SK-N-MC (cell line): ENCODE measurements around the gene NPAT.

ENCODE experiments used
- EZH2 ChIP-seq: fragments of 200-600 bp; sonication (generic); IDR thresholded peaks from one replicate; pipeline ENCODE4 v1.6.1; 2017; ENCODE audit warnings: antibody characterized with exemption
- FOXP2 ChIP-seq: optimal IDR thresholded peaks from 2 replicates; pipeline ENCODE3; 2011; ENCODE audit warnings: mild to moderate bottlenecking, moderate library complexity; ENCODE audit not compliant: insufficient read depth; ENCODE audit errors: extremely low read length, control extremely low read depth
- POLR2AphosphoS5 ChIP-seq: IDR thresholded peaks from 2 replicates; pipeline ENCODE4 v1.6.1; 2012; ENCODE audit warnings: mild to moderate bottlenecking, low read depth, low read length, borderline replicate concordance

DNA sequence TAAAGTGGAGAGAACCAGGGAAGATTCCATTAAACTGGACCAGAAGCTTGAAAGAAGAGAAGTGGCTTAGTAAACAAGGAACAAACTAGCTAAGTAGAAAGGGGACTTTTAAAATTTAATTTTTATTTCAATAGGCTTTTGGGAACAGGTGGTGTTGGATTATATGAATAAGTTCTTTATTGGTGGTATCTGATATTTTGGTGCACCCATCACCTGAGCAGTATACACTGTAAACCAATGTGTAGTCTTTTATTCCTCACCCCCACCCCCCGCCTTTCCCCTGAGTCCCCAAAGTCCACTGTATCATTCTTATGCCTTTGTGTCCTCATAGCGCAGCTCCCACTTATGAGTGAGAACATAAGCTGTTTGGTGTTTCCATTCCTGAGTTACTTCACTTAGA lies 93.7 kb downstream of the NPAT start:
- TF ChIP-seq EZH2, result no peak
- no peak for TF ChIP-seq POLR2AphosphoS5
- no peak for TF ChIP-seq FOXP2
